Keratinocyte (primary cell): Measurements from ENCODE around the gene STRN3. TPM values are rescaled to one million over a fixed set of nuclear protein-coding genes. Genes with fewer than 3 reads are reported as not detected.

Source experiments
- DNase-seq: peaks from one replicate; pipeline ENCODE4 v3.0.0-alpha.2; 2011; ENCODE audit warnings: low read depth, missing footprints, low spot score
- FAIRE-seq: peaks from 2 replicates; lab custom pipeline; 2011; peaks lifted over from hg19 to GRCh38; lab: Jason Lieb, UNC
- H2AFZ ChIP-seq: 2 replicates; pipeline ENCODE4 v1.6.0; 2012; ENCODE audit warnings: low read length, control low read depth, inconsistent platforms; ENCODE audit not compliant: control insufficient read depth
- H3K27ac ChIP-seq: 2 replicates; pipeline ENCODE4 v1.5.1; 2011; ENCODE audit warnings: low read length; ENCODE audit not compliant: control insufficient read depth, insufficient read depth
- H3K27me3 ChIP-seq: 3 replicates; pipeline ENCODE4 v1.6.0; 2011; ENCODE audit warnings: low read length; ENCODE audit not compliant: control insufficient read depth, insufficient read depth; ENCODE audit errors: extremely low read depth
- H3K36me3 ChIP-seq, 2 experiments: 2 replicates in 1 of 2; 3 replicates in 1 of 2; pipeline ENCODE4 v1.5.1; 2011; ENCODE audit warnings: low read length in 2 of 2, mild to moderate bottlenecking in 1 of 2; ENCODE audit not compliant: control insufficient read depth in 2 of 2, insufficient read depth in 2 of 2; ENCODE audit errors: extremely low read depth in 1 of 2
- H3K4me1 ChIP-seq: 3 replicates; pipeline ENCODE4 v1.5.1; 2011; ENCODE audit warnings: low read length; ENCODE audit not compliant: control insufficient read depth, insufficient read depth; ENCODE audit errors: extremely low read depth
- H3K4me2 ChIP-seq: 3 replicates; pipeline ENCODE4 v1.6.0; 2011; ENCODE audit warnings: low read depth, low read length; ENCODE audit not compliant: control insufficient read depth, insufficient read depth; ENCODE audit errors: extremely low read depth
- H3K4me3 ChIP-seq, 3 experiments: fragments of 200-600 bp in 1 of 3; sonication (generic) in 1 of 3; 2 replicates in 2 of 3; 3 replicates in 1 of 3; pipeline ENCODE4 v1.5.1; 2011 to 2016; ENCODE audit warnings: low read length in 3 of 3, mild to moderate bottlenecking in 3 of 3, control low read depth in 2 of 3, inconsistent platforms in 1 of 3, low read depth in 1 of 3, mixed read lengths in 1 of 3, mixed run types in 1 of 3, moderate library complexity in 1 of 3; ENCODE audit not compliant: control insufficient read depth in 2 of 3, insufficient read depth in 2 of 3; ENCODE audit errors: extremely low read depth in 1 of 3
- H3K79me2 ChIP-seq: 2 replicates; pipeline ENCODE4 v1.6.0; 2012; ENCODE audit warnings: low read length; ENCODE audit not compliant: control insufficient read depth, insufficient read depth
- H3K9ac ChIP-seq: 3 replicates; pipeline ENCODE4 v1.6.0; 2011; ENCODE audit warnings: low read length; ENCODE audit not compliant: control insufficient read depth, insufficient read depth; ENCODE audit errors: extremely low read depth
- H3K9me1 ChIP-seq: 3 replicates; pipeline ENCODE4 v1.6.0; 2011; ENCODE audit warnings: low read length; ENCODE audit not compliant: control insufficient read depth, insufficient read depth; ENCODE audit errors: extremely low read depth
- H3K9me3 ChIP-seq: 2 replicates; pipeline ENCODE4 v1.5.1; 2012; ENCODE audit warnings: low read depth, low read length; ENCODE audit not compliant: control insufficient read depth
- H4K20me1 ChIP-seq: 3 replicates; pipeline ENCODE4 v1.6.0; 2011; ENCODE audit warnings: low read length; ENCODE audit not compliant: control insufficient read depth, insufficient read depth; ENCODE audit errors: extremely low read depth
- EZH2 ChIP-seq: IDR thresholded peaks from one replicate; pipeline ENCODE4 v1.6.1; 2012; ENCODE audit warnings: inconsistent platforms, mild to moderate bottlenecking, low read length, moderate library complexity
- dilution Hi-C: fragments of 300-500 bp; cut with MboI; formaldehyde crosslinking; loops from one replicate; pipeline ENCODE4 v1.7.0; 2020; ENCODE audit warnings: low sequenced_read_pairs; ENCODE audit not compliant: extremely low pct_ligation_motif_present
- polyA plus RNA-seq, 5 experiments: library from polyadenylated mRNA; depleted of rRNA in 3 of 5; stranded (reverse) in 3 of 5; stranded (forward) in 1 of 5; unstranded in 1 of 5; fragments of >200 nt; gene quantifications; 1 replicate in 1 of 5; 2 replicates in 3 of 5; 3 replicates in 1 of 5; pipeline versions ENCODE4 v1.2.1 to v1.2.3, GENCODE V29; 2011 to 2012; ENCODE audit warnings: missing spikeins in 2 of 5, low read depth in 1 of 5, low replicate concordance in 1 of 5
- TF ChIP-seq, protein P1 (sequence below), 3 experiments: IDR thresholded peaks in 1 of 3; conservative IDR thresholded peaks in 1 of 3; optimal IDR thresholded peaks in 1 of 3; 2 replicates in 2 of 3; 3 replicates in 1 of 3; pipeline versions ENCODE3 to v1.5.1; 2011; ENCODE audit warnings: low read length in 3 of 3, mild to moderate bottlenecking in 3 of 3, moderate library complexity in 2 of 3, control low read depth in 1 of 3, inconsistent platforms in 1 of 3; ENCODE audit not compliant: insufficient read depth in 2 of 3; ENCODE audit errors: extremely low read depth in 1 of 3

The STRN3 gene
- polyA plus RNA-seq, 1 donor (not counting 4 experiments of a cell fraction or from before 2014, with no cell fraction given), result 38.1 TPM

DNA sequence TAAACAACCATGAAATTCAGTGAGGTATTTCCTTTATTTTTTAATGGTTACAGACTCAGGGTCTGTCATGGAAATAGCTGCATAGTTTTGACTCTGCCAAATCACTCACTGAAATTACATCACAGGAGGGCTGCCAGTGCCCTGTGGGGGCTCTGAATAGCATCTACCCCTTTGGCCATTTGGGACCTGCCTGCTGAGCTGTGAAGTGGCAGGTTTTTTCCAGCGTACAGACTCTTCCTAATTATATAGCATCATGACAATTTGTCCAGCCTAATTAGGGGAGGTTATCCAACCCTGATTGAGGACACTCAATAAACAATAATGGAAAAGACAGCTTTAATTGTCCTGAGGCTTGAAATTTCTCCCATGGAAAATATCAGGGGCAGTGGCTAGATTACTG lies 153.6 kb downstream of the STRN3 start:
- Histone ChIP-seq H3K27me3 (peaks cover 39% of the 10 kb centered on the region), H3K4me1 (no peaks in the 10 kb centered on the region), H3K4me3 (no peak overlapping the region), H2AFZ (no peak overlapping the region), H3K79me2 (no peaks in the 10 kb centered on the region), H3K36me3 (no peaks in the 10 kb centered on the region), H3K4me2 (no peak overlapping the region), H3K27ac (no peak overlapping the region), H3K9me3 (no peaks in the 10 kb centered on the region), H3K9ac (no peak overlapping the region), H3K9me1 (no peaks in the 10 kb centered on the region), H4K20me1 (no peaks in the 10 kb centered on the region)
- dilution Hi-C loops, result no loop called here
- TF ChIP-seq, protein P1, sequence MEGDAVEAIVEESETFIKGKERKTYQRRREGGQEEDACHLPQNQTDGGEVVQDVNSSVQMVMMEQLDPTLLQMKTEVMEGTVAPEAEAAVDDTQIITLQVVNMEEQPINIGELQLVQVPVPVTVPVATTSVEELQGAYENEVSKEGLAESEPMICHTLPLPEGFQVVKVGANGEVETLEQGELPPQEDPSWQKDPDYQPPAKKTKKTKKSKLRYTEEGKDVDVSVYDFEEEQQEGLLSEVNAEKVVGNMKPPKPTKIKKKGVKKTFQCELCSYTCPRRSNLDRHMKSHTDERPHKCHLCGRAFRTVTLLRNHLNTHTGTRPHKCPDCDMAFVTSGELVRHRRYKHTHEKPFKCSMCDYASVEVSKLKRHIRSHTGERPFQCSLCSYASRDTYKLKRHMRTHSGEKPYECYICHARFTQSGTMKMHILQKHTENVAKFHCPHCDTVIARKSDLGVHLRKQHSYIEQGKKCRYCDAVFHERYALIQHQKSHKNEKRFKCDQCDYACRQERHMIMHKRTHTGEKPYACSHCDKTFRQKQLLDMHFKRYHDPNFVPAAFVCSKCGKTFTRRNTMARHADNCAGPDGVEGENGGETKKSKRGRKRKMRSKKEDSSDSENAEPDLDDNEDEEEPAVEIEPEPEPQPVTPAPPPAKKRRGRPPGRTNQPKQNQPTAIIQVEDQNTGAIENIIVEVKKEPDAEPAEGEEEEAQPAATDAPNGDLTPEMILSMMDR (optimal IDR thresholded peaks at IDR 0.05 in 1 of 3, IDR thresholded peaks at IDR 0.05 in 1 of 3, conservative IDR thresholded peaks at IDR 0.05 in 1 of 3; ENCODE audit: extremely low read depth in 1 of 3, insufficient read depth in 2 of 3, low read length in 3 of 3), result no peak
- no peak for TF ChIP-seq EZH2
- FAIRE-seq (no peak), DNase-seq (no peak)

DNA sequence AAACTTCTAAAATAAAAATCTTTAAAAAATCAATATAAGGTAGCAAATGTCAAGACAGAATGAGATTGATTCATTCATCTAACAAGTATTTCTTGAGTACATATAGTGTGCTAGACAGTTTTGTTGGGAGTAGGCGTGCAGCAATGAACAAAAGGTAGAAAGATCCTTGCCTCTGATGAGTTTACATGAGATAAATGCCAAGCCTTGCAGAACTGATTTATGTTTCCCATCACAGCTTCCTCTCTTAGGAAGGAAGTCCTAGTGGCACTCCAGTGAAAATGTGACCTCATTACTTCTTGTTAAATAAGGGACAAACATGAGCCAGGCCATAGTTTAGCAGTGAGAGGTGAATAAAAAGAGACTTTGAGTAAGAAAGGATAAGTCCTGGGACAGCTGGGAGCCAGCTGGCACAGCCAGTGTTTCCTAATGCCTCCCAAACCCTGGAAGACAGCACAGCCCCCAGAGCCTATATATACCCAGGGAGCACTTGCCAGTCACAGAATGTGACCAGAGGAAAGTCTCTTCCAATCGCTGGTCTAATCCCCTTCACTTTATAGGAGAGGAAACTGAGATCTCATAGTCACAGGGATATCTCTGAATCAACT lies 156.5 kb downstream of the STRN3 start:
- H3K79me2 ChIP-seq, result no peaks in the 10 kb centered on the region
- no peak for TF ChIP-seq EZH2
- TF ChIP-seq, protein P1 (optimal IDR thresholded peaks at IDR 0.05 in 1 of 3, IDR thresholded peaks at IDR 0.05 in 1 of 3, conservative IDR thresholded peaks at IDR 0.05 in 1 of 3; ENCODE audit: extremely low read depth in 1 of 3, insufficient read depth in 2 of 3, low read length in 3 of 3), result no peak
- peaks cover 18% of the 10 kb centered on the region for H3K27me3 ChIP-seq
- no peak overlapping the region for H3K9ac ChIP-seq
- no peaks in the 10 kb centered on the region for H4K20me1 ChIP-seq
- no peaks in the 10 kb centered on the region for H3K9me3 ChIP-seq
- H3K4me3 ChIP-seq, result no peak overlapping the region
- H3K9me1 ChIP-seq, result no peaks in the 10 kb centered on the region
- DNase-seq, result no peak
- dilution Hi-C loops, result no loop called here
- no peak overlapping the region for H2AFZ ChIP-seq
- H3K4me2 ChIP-seq, result no peak overlapping the region
- H3K27ac ChIP-seq, result no peak overlapping the region
- no peaks in the 10 kb centered on the region for H3K36me3 ChIP-seq
- no peak for FAIRE-seq
- H3K4me1 ChIP-seq, result no peaks in the 10 kb centered on the region
